NCI-H446 (cell line): ENCODE results near the gene SPTY2D1.
"Not testable (repeated sequence)": the region's sequence is repeated elsewhere in the genome, so short reads cannot be mapped to it uniquely, and the experiment has no call there.

Source experiments
- DNase-seq, 2 experiments: peaks; one replicate each; lab custom pipeline; 2025; lab: John Stamatoyannopoulos, UW

Gene SPTY2D1, protein sequence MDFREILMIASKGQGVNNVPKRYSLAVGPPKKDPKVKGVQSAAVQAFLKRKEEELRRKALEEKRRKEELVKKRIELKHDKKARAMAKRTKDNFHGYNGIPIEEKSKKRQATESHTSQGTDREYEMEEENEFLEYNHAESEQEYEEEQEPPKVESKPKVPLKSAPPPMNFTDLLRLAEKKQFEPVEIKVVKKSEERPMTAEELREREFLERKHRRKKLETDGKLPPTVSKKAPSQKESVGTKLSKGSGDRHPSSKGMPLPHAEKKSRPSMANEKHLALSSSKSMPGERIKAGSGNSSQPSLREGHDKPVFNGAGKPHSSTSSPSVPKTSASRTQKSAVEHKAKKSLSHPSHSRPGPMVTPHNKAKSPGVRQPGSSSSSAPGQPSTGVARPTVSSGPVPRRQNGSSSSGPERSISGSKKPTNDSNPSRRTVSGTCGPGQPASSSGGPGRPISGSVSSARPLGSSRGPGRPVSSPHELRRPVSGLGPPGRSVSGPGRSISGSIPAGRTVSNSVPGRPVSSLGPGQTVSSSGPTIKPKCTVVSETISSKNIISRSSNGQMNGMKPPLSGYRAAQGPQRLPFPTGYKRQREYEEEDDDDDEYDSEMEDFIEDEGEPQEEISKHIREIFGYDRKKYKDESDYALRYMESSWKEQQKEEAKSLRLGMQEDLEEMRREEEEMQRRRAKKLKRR

DNA sequence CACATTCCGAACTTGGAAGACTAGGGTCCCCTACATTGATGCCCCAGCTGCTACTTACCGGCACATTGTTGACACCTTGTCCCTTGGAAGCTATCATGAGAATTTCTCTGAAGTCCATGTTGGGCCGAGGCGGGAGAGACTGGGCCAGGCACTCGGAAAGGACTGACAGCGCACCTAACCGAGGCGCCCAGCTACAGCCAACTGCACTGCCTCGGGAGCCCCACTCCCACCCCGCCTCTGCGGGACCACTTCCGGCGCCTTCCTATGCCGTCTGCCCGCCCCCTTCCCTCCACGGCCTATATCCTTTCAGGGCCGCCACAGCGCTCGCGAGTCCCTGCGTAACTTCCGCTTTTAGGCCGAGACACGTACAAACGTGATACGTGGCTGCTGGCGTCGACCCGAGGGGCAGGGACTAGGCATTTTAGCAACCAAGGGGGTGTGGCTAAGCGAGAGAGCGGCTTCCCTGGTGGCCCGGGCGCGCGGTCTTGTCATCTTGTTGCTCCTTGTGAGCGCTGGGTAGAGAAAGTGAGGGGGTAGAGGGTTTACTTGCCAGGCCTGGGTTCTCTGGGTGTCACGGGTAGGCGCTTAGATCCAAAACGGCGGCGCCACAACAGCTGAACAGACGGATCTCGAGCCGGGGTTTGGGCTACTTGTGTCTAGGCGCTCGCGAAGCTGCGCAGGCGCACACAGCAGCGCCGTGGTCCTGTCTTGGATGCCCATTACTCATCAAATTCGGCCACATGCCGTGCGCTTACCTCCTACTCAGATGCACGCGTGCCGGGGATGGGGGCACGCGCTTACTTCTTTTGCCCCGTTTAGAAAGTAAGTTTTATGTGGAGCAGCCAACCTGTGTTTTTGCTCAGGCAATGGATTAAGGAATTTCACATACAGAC is at the start of gene SPTY2D1:
Gene SPTY2D1 (minus strand): TSS at position 203 of the 893 bp plus-strand sequence. CDS start 85 bp downstream, at position 118.
- DNase-seq = peak; percentile 99

DNA sequence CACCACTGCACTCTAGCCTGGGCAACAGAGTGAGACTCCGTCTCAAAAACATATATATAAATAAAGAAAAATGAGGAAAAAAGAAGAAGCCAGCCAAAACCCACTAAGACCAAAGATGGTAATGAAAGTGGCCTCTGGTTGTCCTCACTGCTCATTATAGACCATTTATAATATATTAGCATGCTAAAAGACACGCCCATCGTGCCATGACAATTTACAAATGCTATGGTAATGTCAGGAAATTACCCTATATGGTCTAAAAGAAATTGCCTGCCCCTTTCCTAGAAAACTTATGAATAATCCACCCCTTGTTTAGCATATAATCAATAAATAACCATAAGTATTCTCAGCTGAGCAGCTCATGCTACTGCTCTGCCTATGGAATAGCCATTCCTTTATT is 48.3 kb upstream of the SPTY2D1 start:
- no peak for DNase-seq

DNA sequence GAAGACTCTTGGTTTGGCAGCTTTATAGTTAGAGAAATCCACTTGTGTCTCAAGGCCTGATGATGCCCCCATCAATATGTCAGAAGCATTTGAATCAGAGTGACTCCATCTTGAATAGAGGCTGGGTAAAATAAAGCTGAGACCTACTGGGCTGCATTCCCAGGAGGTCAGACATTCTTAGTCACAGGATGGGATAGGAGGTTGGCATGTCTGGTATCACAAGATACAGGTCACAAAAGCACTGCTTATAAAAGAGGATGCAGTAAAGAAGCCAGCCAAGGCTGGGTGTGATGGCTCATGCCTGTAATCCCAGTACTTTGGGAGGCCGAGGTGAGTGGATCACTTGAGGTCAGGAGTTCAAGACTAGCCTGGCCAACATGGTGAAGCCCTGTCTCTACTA is 47.8 kb upstream of the SPTY2D1 start:
- not testable (repeated sequence) for DNase-seq

DNA sequence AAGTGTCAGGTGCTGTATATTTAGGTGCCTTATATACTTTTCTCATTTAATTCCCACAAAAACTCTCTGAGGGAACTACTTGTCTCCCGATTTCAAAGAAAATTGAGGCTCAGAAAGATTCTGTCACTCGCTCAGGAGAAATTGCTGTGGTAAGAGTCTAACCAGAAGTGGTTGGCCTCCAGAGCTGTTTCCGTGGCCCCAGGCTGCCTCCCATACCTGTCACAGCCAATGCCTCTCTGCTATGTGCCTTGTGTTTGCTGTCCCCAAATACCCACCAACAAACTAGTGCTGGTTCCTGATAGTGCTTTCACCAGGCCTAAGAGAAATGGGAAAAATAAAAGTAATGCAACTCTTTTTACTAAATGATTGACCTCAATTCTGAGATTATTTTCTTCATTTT is 43.4 kb upstream of the SPTY2D1 start:
- DNase-seq = no peak

DNA sequence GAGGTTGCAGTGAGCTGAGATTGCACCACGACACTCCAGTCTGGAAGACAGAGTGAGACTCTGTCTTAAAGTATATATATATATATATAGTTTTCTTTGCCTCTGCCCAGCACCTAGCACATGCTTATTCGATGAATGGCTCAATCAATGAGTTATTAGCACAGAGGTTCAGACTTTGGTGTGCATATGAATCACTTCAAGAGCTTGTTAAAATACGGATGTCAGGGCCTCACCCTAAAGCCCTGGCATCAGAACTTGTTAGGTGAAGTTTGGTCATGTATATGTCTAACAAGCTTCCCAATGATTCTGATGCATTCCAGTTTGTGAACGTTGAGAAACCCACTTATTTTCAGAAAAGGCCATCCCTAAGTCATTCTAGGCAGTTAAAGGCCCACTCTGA is 42.7 kb upstream of the SPTY2D1 start:
- DNase-seq = no peak

GRCh38 chr11:18672209-18672608 is 38.1 kb upstream of the SPTY2D1 start:
- not testable (repeated sequence) for DNase-seq

DNA sequence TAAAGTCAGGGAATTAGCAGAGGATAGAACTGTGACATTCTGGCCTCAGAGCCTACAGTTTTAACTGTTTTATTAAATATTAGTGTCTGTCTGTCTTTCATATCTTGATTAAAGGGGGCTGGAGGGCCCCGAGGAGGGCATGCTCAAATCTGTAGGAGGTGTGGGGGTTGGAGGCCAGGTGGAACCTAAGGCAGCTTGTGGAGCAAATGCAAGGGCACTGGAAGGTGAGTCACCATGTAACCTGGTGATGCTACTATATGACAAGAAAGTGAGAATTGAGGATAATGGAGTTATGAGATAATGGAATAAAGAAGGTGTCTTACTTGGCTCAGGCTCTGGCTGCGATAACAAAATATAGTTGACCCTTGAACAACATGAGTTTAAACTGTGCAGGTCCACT is 37.1 kb upstream of the SPTY2D1 start:
- DNase-seq = no peak

GRCh38 chr11:18669711-18670110 is 35.6 kb upstream of the SPTY2D1 start:
- no peak for DNase-seq

DNA sequence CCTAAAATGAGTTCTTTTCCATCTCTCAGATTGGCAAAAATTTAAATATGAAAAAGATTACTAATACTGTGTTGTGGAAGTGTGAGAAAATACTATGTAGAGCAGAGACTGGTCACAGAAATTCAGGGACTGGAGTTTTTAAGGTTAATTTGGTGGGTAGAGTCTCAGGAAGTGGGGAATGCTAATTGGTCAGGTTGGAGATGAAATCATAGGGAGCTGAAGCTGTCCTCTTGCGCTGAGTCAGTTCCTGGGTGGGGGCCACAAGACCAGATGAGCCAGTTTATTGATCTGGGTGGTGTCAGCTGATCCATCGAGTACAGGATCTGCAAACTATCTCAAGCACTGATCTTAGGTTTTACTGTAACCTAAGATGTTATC is 35.1 kb upstream of the SPTY2D1 start:
- no peak for DNase-seq

DNA sequence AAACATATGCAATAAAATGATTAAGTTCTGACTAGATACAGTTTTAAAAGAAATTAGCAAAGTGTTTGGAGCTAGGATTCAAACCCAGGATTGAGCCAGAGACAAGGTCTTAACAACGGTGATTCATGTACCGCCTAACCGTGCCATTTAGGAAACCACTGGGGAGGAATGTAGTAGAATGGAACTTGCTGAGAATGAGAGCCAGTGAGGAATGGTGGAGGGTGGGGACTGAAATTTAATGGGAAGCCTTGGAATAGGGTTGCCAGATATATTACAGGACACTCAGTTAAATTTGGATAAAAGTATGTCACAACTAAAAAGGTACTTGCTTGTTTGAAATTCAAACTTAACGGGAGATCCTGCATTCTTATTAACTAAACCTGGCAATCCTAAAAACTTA is 34.0 kb upstream of the SPTY2D1 start:
- no peak for DNase-seq

- DNase-seq = not testable (repeated sequence)
Observed at GRCh38 chr11:18665353-18665872, 31.3 kb upstream of the SPTY2D1 start.

DNA sequence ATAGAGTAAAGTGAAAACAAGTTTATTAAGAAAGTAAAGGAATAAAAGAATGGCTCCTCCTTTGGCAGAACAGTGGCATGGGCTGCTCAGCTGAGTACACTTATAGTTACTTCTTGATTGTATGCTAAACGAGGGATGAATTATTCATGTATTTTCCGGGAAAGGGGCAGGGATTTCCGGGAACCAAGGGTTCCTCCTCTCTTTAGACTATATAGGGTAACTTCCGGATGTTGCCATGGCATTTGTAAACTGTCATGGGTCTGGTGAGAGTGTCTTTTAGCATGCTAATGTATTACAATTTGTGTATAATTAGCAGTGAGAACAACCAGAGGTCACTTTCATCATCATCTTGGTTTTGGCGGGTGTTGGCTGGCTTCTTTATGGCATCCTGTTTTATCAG is 23.5 kb upstream of the SPTY2D1 start:
- no peak for DNase-seq

DNA sequence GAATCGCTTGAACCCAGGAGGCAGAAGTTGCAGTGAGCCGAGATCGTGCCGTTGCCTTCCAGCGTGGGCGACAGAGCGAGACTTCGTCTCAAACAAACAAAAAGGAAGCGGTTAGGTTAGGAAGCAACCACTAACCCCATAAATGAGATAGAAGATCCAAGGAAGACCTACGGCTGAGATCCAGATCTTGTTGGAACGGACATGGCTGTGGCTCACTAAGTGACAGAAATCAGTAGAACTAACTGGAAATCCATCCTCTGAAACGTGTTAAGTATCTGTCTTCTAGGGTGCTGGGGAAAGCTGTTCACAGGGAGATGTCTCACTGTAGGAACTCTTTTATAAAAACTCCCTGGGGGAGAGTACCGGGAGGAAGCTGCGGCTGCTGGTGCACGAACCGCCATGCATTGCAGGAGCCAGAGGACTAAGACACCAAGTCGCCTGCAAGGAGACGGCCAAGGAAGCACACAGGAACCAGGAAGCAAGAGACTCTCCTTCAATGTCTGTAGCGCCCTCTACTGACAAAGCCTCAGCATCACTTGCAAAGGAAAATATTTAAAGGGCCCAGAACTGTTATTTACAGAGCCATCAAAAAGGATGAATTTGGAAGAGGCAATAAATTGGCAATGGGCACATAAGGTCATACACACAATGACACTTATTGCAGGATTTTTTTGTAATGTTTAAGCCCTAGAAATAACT is 16.9 kb upstream of the SPTY2D1 start:
- DNase-seq = peak; percentile 27 to 63

GRCh38 chr11:18650353-18650752 is 16.2 kb upstream of the SPTY2D1 start:
- no peak for DNase-seq

GRCh38 chr11:18643034-18643433 is 8.9 kb upstream of the SPTY2D1 start:
- not testable (repeated sequence) for DNase-seq

- DNase-seq = no peak
Observed at GRCh38 chr11:18641677-18642076, 7.5 kb upstream of the SPTY2D1 start.

- DNase-seq = no peak
Observed at GRCh38 chr11:18633256-18634139, 644 bp downstream of the SPTY2D1 start.

GRCh38 chr11:18632841-18633240 is 1.3 kb downstream of the SPTY2D1 start:
- DNase-seq = no peak

DNA sequence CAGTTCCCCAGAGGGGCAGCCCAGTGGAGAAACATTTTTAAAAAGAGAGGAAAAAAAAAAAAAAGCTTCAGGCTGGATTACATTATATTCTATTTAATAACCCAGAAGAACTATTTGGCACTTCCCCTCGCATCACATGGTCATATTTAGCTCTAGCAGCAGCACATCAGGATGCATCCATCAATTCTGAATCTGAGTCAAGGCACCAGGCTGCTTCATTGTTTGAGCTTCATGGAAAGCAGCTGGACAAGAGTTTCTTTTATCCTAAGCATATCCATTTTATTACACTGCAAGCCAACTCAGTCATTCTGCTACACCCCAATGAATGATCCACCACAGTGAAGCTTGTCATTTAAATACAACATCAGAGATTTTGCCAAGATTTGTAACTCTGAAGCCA is 10.0 kb downstream of the SPTY2D1 start:
- DNase-seq = peak in 1 of 2 experiments; percentile 19

DNA sequence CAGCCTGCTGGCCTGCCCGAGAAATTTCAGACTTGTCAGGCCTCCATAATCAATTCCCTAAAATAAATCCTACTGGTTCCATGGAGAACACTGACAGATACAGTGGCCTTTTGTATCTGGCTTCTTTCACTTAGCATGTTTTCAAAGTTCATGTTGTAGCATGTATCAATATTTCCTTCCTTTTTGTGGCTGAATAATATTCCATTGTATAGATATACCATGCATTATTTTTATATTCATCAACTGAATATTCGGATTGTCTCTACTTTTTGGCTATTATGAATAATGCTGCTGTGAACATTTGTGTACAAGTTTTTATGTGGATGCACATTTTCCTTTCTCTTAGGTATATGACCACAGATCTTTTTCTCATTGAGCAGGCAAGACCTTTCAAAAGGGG is 10.4 kb downstream of the SPTY2D1 start:
- no peak for DNase-seq
